HG02623 (cell line): Measurements from ENCODE around the gene NPY5R.

Experiments used
- ATAC-seq: cut with Tn5 transposase; IDR thresholded peaks from one replicate; pipeline ENCODE4 v1.9.1; 2021; ENCODE audit warnings: moderate library complexity; ENCODE audit not compliant: unreplicated experiment

The NPY5R gene

GRCh38 chr4:163343604-163344146, at the start of gene NPY5R:
NPY5R (plus strand) TSS chr4:163343892; CDS start chr4:163350274, 6,382 bp downstream.
- no peak for ATAC-seq

DNA sequence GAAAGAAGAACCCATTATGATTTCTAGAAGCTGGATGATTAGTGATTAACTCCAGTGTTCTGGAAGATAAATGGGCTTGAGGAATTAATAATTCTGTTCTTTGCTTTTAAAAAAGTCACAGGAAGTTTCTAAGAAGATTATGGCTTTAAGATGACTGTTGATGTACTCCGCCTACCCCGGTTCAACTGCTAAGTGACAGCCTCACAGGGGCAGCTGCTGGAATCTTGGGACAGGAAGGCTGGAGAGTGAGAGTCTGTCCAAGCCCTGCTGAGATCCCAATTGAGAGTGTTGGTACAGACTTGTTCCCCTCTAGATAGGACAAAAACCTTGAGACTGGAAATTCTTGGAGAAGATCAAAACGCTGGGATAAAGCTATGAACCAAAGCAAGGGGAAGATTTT, 48.6 kb upstream of the NPY5R start:
- ATAC-seq, result no peak

DNA sequence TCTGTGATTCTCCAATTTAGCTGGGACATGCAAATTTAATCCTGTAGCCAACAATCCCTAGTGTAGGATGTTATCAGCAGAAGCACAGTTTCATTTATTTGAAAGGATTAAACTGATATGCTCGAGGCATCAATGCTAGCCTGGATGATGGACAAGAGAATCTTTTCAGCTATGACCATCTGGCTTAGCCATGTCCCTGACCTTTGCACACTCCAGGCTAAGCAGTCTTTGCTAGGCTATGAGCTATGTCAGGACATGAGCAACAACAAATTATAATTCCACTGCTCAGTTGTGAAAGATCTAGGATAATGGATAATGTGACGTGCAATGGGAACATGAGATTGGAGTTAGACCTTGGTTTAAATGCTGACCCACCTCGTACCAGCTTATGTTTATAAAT, 43.2 kb upstream of the NPY5R start:
- no peak for ATAC-seq

DNA sequence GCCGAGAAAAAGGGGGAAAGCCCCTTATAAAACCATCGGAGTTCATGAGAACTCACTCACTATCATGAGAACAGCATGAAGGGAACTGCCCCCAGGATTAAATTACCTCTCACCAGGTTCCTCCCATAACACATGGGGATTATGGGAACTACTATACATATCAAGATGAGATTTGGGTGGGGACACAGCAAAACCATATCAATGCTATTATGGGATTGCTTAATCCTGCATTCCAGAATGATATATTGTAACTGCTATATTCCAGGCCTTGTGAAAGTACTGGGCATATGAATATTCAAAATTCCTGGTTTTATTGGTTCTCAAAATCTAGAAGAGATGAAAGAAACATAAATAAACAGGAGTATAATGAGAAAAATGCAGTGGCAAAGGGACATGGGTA, 40.6 kb upstream of the NPY5R start:
- ATAC-seq, result no peak

DNA sequence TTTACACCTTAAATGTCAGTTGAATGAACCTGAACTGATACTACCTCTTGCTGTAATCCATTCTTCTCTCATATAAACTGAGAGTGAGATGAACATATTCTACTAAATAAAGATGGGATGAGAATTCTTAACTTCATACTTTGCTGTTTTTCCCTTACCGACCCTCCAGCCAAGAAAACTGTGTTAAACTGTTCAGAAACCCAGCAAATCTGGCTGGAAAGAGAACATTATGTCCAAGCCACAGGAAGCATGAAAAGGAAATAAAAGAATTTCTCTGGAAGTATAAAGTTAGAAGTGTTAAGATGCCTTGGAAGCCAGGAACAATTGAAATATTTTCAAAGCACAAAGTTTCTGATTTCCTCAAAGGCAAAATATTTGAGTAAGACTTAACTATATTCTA, 34.2 kb upstream of the NPY5R start:
- no peak for ATAC-seq

- no peak for ATAC-seq
These were observed 26.6 kb upstream of the NPY5R start for GRCh38 chr4:163317110-163317509.

DNA sequence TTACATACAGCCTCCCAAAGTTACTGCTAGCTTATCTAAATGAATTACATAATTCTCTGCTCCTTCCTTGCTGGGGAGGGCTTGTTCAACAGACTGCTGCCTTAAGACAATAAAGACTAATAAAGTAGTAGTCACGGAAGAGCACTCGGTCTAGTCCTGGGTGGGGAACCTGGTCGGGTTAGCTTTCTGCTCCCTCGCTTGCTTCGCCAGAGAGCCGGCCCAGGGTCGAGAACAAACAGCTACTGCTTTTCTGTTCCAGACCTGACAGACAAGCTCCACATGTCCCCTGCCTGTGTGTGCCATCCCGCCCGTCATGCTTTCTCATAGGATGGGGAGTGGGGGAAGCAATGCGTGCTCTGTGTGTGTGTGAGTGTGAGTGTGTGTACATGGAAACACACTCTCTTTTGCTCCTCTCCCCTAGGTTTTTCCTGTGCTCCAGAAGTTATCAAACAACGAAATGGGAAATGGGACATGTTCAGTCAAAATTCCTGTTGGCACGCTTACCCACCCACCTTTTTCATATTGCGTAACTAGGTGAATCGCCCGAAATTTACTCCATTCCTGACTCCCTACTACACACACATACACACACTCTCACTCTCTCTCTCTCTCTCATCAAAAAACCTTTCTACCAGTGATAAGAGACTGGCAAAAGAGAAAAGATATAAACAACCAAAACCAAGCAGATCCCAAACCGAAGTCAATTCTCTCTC, 12.6 kb upstream of the NPY5R start:
- no peak for ATAC-seq

GRCh38 chr4:163331629-163332376, 11.9 kb upstream of the NPY5R start:
- ATAC-seq, result no peak

DNA sequence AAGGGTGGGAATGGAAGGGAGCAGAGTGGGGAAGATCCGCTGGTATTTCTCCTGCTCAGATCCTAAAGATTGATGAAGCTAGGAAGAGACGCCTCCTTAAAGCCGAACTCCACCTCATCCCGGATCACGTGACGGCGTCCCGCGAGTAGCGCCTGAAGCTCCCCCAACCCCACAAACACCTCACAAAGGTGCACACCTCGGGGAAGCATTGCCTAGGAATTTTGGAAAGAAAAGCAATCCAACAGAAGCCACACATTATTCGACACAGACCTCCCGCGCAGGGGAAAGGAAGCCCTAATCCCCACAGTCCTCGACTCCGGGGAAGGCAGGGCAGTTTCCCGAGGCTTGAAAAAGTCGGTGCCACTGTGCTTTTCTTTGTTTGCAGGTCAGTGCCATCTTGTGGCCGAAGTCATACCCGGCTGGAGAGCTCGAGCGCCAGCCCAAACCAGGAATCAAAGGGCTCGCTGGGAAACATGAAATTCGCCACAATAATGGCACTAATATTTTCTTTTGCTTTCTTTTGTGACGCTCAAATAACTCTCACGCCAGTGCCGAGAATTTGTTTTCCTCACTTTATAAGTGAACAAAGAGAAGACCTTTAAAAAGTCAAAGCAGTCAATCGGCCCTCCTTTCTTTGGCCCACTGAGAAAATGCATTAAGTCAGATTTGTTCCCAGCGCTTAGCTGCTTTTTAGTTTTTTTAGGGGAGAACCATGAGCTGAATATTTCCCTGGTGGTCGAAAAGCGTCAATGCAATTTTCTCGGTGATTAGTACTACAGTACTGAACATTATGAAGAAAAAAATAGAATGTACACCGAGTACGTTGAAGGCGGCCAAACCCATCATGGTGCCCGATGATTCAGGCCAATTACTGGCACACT, 10.9 kb upstream of the NPY5R start, which contains the start of gene NPY1R:
Gene NPY1R, minus strand, starts transcription at position 71 of the 881 bp plus-strand sequence. CDS start 6,042 bp downstream, outside the sequence.
- ATAC-seq, result peak; percentile 77

DNA sequence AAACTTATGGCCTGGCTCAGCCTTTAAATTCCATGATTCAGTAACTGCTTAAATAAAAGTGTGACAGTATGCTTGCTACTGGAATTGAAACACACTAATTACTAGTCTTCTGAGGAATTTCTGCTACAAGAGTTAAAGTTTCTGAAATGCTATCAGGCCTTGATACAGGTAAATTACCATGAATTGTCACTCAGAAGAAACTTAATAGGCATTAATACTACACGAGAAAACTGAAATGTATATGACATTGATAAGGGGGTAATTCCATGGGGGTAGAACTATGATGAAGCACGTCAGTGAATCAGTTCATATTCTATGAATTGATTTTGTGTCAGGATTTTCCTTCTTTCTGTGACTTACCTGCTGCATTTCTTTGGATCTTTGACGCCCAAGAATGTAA, 8.3 kb upstream of the NPY5R start:
- ATAC-seq, result no peak

GRCh38 chr4:163344147-163345125, 744 bp downstream of the NPY5R start:
- no peak for ATAC-seq

- ATAC-seq, result no peak
These were observed 7.0 kb downstream of the NPY5R start for GRCh38 chr4:163350672-163351071.

DNA sequence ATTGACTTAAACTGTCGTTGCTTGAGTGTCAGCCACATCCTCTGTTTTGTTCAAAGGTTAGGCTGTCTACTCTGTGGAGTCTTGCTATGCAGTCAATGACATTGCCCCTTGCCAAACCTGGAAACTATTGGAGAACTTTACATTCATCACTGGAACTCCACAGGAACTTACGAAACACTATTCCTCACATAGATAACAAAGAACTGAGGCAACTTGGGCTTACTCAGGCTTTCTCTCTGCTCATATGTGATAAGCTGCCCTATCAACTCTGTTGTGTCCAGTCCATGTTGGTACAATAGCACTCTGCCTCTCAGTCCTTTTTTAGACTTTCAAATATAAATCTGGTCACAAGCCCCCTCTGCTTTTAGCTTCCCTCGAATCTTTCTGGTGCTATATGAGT, 9.4 kb downstream of the NPY5R start:
- no peak for ATAC-seq

DNA sequence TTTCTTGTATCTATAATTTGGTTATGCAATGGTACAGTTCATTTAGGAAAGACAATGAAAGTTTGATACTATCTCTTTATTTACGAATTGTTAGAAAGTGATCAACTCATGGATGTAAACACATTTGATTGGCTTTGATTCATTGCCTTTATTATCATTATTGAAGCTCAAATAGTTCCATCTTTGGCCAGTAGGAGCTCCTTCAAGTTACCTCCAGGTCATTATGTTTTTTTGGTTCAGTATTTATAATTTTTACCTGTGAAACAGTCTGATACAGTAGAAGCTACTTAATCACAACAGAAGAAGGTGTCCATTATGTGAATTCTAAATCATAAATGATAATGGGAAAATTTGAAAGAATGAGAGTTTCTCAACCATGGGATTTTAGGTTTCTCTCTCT, 12.4 kb downstream of the NPY5R start:
- ATAC-seq, result no peak

GRCh38 chr4:163367651-163368050, 24.0 kb downstream of the NPY5R start:
- no peak for ATAC-seq

DNA sequence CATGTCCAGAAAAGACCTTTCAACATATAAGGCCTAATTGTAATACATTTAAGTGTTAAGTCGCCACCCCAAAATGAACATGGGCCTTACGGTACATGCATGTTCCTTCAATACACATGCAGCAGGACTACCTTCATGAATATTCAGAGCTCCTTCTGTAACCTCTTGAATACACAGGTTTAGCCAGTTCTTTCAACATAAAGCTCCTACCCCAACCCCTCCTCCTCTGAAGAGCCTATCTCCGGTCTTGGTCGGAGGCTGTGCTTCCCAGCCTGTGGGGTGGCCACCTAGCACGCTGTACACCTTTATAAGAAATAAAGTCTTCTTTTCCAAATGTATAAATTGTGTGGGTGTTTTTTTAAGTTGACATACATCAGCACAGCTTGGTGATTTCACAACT, 28.3 kb downstream of the NPY5R start:
- no peak for ATAC-seq

DNA sequence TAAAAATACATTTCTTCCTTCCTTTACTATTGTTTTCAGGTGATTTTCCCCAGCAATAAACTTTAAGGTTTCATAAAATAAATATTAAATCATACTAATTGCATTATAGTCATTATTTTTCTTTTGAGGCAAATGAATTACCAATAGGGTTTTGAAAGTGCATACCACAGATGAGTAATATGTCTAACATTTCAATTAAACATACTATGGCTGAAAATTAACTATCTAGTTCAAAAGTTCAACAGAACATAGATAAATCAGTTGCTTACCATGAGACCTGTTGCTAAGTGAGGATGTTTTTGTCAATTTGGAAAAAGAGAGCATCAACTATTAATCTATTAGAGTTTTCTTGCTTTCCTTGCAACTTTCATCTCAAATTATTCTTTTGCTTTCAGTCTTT, 35.0 kb downstream of the NPY5R start:
- no peak for ATAC-seq

- no peak for ATAC-seq
These were observed 37.0 kb downstream of the NPY5R start for GRCh38 chr4:163380703-163381102.

GRCh38 chr4:163382178-163382869, 38.6 kb downstream of the NPY5R start:
- no peak for ATAC-seq
